Spleen (tissue), 13 donors: Measurements from ENCODE around the gene PNMA8A. TPM values are rescaled to one million over a fixed set of nuclear protein-coding genes. Genes with fewer than 3 reads are reported as not detected.

ENCODE experiments used
- DNase-seq: peaks from one replicate; pipeline ENCODE4 v3.0.0-alpha.2; 2020
- H3K27ac ChIP-seq, 8 donors: fragments of 200-600 bp; sonication (generic) in 7 of 8; 1 replicate in 4 of 8; 2 replicates in 4 of 8; pipeline versions ENCODE4 v1.5.0 to v1.8.0; 2016 to 2021; ENCODE audit warnings: inconsistent platforms in 4 of 8, mild to moderate bottlenecking in 4 of 8, moderate library complexity in 1 of 8
- H3K27me3 ChIP-seq, 7 donors: fragments of 200-600 bp; sonication (generic) in 6 of 7; replicated peaks in 1 of 7; 1 replicate in 4 of 7; 2 replicates in 3 of 7; pipeline versions ENCODE4 v1.5.0 to v1.8.0; 2016 to 2021; ENCODE audit warnings: inconsistent platforms in 3 of 7, mild to moderate bottlenecking in 1 of 7
- H3K36me3 ChIP-seq, 6 donors: fragments of 200-600 bp; sonication (generic) in 5 of 6; 1 replicate in 4 of 6; 2 replicates in 2 of 6; pipeline versions ENCODE4 v1.5.0 to v1.8.0; 2016 to 2021; ENCODE audit warnings: inconsistent platforms in 2 of 6
- H3K4me1 ChIP-seq, 6 donors: fragments of 200-600 bp; sonication (generic) in 5 of 6; 1 replicate in 3 of 6; 2 replicates in 3 of 6; pipeline versions ENCODE4 v1.5.0 to v1.8.0; 2016 to 2021; ENCODE audit warnings: inconsistent platforms in 3 of 6
- H3K4me3 ChIP-seq, 8 donors: fragments of 200-600 bp; sonication (generic) in 7 of 8; 1 replicate in 4 of 8; 2 replicates in 4 of 8; pipeline versions ENCODE4 v1.5.0 to v1.8.0; 2016 to 2021; ENCODE audit warnings: inconsistent platforms in 4 of 8, mild to moderate bottlenecking in 4 of 8, moderate library complexity in 2 of 8
- H3K9me3 ChIP-seq, 8 donors: fragments of 200-600 bp; sonication (generic) in 7 of 8; 1 replicate in 4 of 8; 2 replicates in 4 of 8; pipeline versions ENCODE4 v1.5.0 to v1.8.0; 2016 to 2021; ENCODE audit warnings: inconsistent platforms in 4 of 8
- CTCF ChIP-seq, 11 experiments: fragments of 200-600 bp in 7 of 11; fragments of 450-650 bp in 4 of 11; sonication (generic) in 4 of 11; IDR thresholded peaks in 8 of 11; conservative IDR thresholded peaks in 3 of 11; 1 replicate in 7 of 11; 2 replicates in 4 of 11; pipeline versions ENCODE4 v1.4.0 to v1.8.0; 2016 to 2021; ENCODE audit warnings: antibody characterized with exemption in 11 of 11, inconsistent platforms in 4 of 11, mild to moderate bottlenecking in 1 of 11
- POLR2A ChIP-seq, 3 donors: fragments of 450-650 bp; IDR thresholded peaks; one replicate each; pipeline ENCODE4 v1.5.1; 2017; ENCODE audit warnings: antibody characterized with exemption in 3 of 3, mild to moderate bottlenecking in 1 of 3
- POLR2AphosphoS5 ChIP-seq, 3 donors: sonication (generic); formaldehyde crosslinking; IDR thresholded peaks; one replicate each; pipeline ENCODE4 v1.5.1; 2017; ENCODE audit warnings: antibody characterized with exemption in 3 of 3
- WGBS, 5 donors: extraction: QIAGEN DNeasy Blood & Tissue Kit in 3 of 5; methylation state at CpG; one replicate each; pipeline versions ENCODE4 v1.1.5 to v1.1.7; 2013 to 2018; 5-methylcytosine and 5-hydroxymethylcytosine counted together
- intact Hi-C: fragments of 100-400 bp; cut with DNase I; formaldehyde crosslinking; loops from one replicate; pipeline ENCODE4 v1.15.0; 2023; ENCODE audit warnings: low total_unique reads
- long read RNA-seq, 2 donors: transcript quantifications; one replicate each; lab custom pipeline, GENCODE V29; 2026
- polyA plus RNA-seq, 3 donors: library from polyadenylated mRNA; stranded (reverse); fragments of 200-250 nt; gene quantifications; one replicate each; pipeline ENCODE4 v1.2.1, GENCODE V29; 2013
- total RNA-seq, 7 donors: library from RNA; depleted of rRNA in 3 of 7; stranded (reverse); fragments of >200 nt in 3 of 7; fragmentation: NEBNext Ultra II Directional in 4 of 7; extraction: Animal tissue kit (Norgen Biotek cat#: 25700) in 4 of 7; gene quantifications; one replicate each; pipeline versions ENCODE4 v1.1.0 to v1.2.1, GENCODE V29; 2016 to 2021
- donor health status: healthy with polysubstance abuse.
- donor health status: DM: no; HTN: no; CAD: no; lungs with moderate emphysema.
- donor health status: DM: no; HTN: no; CAD: no.
- donor health status: Bipolar disorder and iron deficiency.
- donor health status: healthy.
- donor health status: DM: no; HTN: no; CAD: no.
- donor health status: DM: yes; HTN: yes; CAD: no.

PNMA8A gene
- total RNA-seq (1 to 10 TPM in 4 of 7 donors, under 1 TPM in 3; 0.20 to 2.7 (median 1.7) TPM), polyA plus RNA-seq (1 to 10 TPM in 1 of 3 donors, under 1 TPM in 2; 0.13 to 1.8 (median 0.19) TPM)
- long read RNA-seq, donor 1, partial matches to known transcripts: 0 of 1 reads
- long read RNA-seq, donor 1, other reads (novel, unspliced or antisense): 0 of 1 reads
- long read RNA-seq, donor 2, partial matches to known transcripts: 0 of 2 reads
- long read RNA-seq, donor 2, other reads (novel, unspliced or antisense): 0 of 2 reads

- TF ChIP-seq POLR2AphosphoS5 (IDR thresholded peaks at IDR 0.05): peak in 2 of 3 donors; percentile 40 to 57
- no peak for TF ChIP-seq POLR2A (IDR thresholded peaks at IDR 0.05)
- TF ChIP-seq CTCF (IDR thresholded peaks at IDR 0.05 in 8 of 11, conservative IDR thresholded peaks at IDR 0.05 in 3 of 11): peak in 1 of 11 experiments; percentile 8
- Histone ChIP-seq H3K9me3 (no peaks in the 10 kb centered on the region), H3K4me1 (peaks cover 0 to 13% (median 7%) of the 10 kb centered on the region in 6 donors), H3K36me3 (no peaks in the 10 kb centered on the region), H3K27ac (peak within 1 kb of the TSS in 6 of 8 donors; percentile 11 to 58 (median 29)), H3K27me3 (peaks cover 0 to 69% (median 11%) of the 10 kb centered on the region in 7 donors), H3K4me3 (peak within 1 kb of the TSS in 6 of 8 donors; percentile 9 to 54 (median 24))
- 5 to 29% (median 7%) methylated on average over 7 to 57 of the region's 57 CpGs for WGBS, 5 donors
- intact Hi-C loops: no loop called here
- DNase-seq: peak; percentile 74
These were observed at the start of gene PNMA8A for GRCh38 chr19:46471116-46471733. PNMA8A (minus strand) TSS chr19:46471563; CDS start chr19:46471035, 528 bp downstream.

GRCh38 chr19:46520616-46521015, 49.3 kb upstream of the PNMA8A start:
- 69 to 91% (median 81%) methylated on average over 6 of the region's 6 CpGs for WGBS, 5 donors
- Histone ChIP-seq H3K36me3 (no peaks in the 10 kb centered on the region), H3K4me1 (peaks cover 0 to 31% (median 5%) of the 10 kb centered on the region in 6 donors), H3K27ac (no peak overlapping the region), H3K9me3 (peaks cover 0 to 8% (median 0%) of the 10 kb centered on the region in 8 donors), H3K4me3 (no peak overlapping the region), H3K27me3 (peaks cover 0 to 5% (median 0%) of the 10 kb centered on the region in 7 donors)
- intact Hi-C loops: no loop called here
- TF ChIP-seq POLR2A (IDR thresholded peaks at IDR 0.05) (no peak), CTCF (IDR thresholded peaks at IDR 0.05 in 8 of 11, conservative IDR thresholded peaks at IDR 0.05 in 3 of 11) (no peak), POLR2AphosphoS5 (IDR thresholded peaks at IDR 0.05) (no peak)
- DNase-seq: no peak

GRCh38 chr19:46517471-46517870, 46.1 kb upstream of the PNMA8A start:
- intact Hi-C loops: loop anchor here (10.0 kb wide), 1 partner anchor 123 kb away; no protein-coding TSS in a partner anchor
- 87 to 99% (median 95%) methylated on average over 6 of the region's 6 CpGs for WGBS, 5 donors

More at GRCh38 chr19:46517471-46517870, 46.1 kb upstream of the PNMA8A start:
- Histone ChIP-seq H3K36me3 (no peaks in the 10 kb centered on the region), H3K4me3 (no peak overlapping the region), H3K27me3 (peaks cover 0 to 33% (median 7%) of the 10 kb centered on the region in 7 donors), H3K27ac (no peak overlapping the region), H3K4me1 (peaks cover 0 to 32% (median 11%) of the 10 kb centered on the region in 6 donors), H3K9me3 (no peaks in the 10 kb centered on the region)
- no peak for TF ChIP-seq POLR2AphosphoS5 (IDR thresholded peaks at IDR 0.05)
- TF ChIP-seq POLR2A (IDR thresholded peaks at IDR 0.05): no peak
- TF ChIP-seq CTCF (IDR thresholded peaks at IDR 0.05 in 8 of 11, conservative IDR thresholded peaks at IDR 0.05 in 3 of 11): no peak
- DNase-seq: no peak
